Measurements from ENCODE around the gene HMGXB4.
A peak's percentile ranks its signal among the peaks of the same experiment; 100 is the strongest.

Gene HMGXB4

DNA sequence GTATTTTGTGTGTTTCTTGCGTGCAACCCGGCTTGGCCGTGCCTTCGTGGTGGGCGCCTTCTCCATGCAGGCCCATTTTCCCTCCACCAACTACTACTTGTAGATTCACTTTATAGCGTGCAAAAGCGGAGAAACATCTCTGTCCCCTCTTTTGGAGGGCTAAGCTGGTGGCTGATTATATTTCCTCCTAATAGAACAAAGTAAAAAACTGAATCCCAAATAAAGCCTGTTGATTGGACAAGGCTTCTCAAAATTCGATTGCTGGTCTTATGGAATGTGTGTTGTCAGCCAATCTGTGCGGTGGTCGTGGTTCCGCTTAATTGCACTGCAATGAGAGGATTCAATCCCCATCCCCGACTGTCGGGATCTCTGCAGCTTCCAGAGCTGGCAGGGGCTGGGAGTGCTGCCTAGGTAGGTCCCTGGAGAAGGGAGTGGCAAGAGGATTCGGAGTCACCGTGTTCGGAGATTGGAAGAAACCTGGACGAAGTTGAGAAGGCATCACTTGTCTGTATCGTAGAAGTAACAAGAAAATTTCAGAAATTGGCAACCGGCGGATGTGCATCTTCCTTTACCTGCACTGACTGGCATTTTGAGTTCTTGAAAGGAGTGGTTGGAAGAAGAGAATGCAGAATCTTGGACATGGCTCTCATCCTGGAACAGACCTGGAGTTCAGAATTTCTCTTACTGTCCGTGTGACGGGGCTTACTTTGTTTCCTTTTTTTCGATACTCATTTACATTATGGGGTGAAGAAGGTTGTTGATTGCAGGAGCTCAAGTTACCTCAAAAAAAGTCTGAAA is 1.1 kb downstream of the HMGXB4 start:
- TF ChIP-seq, protein P1, sequence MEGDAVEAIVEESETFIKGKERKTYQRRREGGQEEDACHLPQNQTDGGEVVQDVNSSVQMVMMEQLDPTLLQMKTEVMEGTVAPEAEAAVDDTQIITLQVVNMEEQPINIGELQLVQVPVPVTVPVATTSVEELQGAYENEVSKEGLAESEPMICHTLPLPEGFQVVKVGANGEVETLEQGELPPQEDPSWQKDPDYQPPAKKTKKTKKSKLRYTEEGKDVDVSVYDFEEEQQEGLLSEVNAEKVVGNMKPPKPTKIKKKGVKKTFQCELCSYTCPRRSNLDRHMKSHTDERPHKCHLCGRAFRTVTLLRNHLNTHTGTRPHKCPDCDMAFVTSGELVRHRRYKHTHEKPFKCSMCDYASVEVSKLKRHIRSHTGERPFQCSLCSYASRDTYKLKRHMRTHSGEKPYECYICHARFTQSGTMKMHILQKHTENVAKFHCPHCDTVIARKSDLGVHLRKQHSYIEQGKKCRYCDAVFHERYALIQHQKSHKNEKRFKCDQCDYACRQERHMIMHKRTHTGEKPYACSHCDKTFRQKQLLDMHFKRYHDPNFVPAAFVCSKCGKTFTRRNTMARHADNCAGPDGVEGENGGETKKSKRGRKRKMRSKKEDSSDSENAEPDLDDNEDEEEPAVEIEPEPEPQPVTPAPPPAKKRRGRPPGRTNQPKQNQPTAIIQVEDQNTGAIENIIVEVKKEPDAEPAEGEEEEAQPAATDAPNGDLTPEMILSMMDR (conservative IDR thresholded peaks at IDR 0.05) = no peak
- peak overlapping the region; percentile 91 for H3K27ac ChIP-seq

DNA sequence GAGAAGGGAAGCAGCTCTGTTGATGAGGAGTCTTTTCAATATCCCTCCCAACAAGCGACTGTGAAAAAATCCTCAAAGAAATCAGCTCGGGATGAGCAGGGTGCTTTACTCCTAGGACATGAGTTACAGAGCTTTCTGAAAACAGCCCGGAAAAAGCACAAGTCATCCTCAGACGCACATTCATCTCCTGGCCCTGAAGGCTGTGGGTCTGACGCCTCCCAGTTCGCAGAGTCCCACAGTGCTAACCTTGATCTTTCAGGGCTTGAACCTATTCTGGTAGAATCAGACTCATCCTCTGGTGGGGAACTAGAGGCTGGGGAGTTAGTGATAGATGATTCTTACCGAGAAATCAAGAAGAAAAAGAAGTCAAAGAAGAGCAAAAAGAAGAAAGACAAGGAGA is 7.7 kb downstream of the HMGXB4 start:
- H3K27ac ChIP-seq = peak overlapping the region; percentile 93
- TF ChIP-seq, protein P1 (conservative IDR thresholded peaks at IDR 0.05) = no peak

DNA sequence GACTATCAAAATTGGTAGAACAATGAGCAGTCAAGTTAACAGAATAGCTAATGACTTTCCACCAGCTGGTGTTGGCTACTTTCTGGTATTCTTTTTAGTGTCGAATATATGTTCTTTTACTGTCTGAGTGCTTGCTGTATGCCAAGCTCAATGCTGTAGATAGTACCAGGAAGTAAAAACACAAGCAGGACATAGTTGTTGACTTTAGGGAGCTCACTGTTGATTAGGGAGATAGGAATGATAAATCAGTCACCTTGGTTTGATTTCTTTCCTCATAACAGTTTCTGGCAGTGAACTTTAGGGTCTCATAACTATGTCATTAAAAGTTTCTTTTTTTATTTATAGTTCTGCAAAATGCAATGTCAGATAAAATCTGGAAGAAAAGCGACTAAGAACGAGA is 9.0 kb downstream of the HMGXB4 start:
- TF ChIP-seq, protein P1 (conservative IDR thresholded peaks at IDR 0.05) = no peak
- H3K27ac ChIP-seq = peak overlapping the region; percentile 93

DNA sequence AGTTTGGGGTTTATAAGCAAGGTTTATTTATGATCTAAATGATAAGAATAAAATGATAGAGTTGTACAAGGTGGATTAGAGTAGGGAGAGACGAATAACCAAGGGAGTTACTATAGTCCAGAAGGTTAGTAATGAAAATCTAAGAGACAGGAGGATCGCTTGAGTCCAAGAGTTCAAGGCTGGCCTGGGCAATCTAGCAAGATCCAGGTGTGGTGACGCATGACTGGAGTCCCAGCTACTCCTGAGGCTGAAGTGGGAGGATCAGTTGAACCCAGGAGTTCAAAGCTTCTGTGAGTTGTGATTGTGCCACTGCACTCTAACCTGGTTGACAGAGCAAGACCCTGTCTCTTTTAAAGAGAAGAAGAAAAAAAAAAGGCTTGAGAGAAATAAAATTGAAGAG is 12.3 kb downstream of the HMGXB4 start:
- TF ChIP-seq, protein P1 (conservative IDR thresholded peaks at IDR 0.05) = no peak
- peak overlapping the region; percentile 61 for H3K27ac ChIP-seq

DNA sequence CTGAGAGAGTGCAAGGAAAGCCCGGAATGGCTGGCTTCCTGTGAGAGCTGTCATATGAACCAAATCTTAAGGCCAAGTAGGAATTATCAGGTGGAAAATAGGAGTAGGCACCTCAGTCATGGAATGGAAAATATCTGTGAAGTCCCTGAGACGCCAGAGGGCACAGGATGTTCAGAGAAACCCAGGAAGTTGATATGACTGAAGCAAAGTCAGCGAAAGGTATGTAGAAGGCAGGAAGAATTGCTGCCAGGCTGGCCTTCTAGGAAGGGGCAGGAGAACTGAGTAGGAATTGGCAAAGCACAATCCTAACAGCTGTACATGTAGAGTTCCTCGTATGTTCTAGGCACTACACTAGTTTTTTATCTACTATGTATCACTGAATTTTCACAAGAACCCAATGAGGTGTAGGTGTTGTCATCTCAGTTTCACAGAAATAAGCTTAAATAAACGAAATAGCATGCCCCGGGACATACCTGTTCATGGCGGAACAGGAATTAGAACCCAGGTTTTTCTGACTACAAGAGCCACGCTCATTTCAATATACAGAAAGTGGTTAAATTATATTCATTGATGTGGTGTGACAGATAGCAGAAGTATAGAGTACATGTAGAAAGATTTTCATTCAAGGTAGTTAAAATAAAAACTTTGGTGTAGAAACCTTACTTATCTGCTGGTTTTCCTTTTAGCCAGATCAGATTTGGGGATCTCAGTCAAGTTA is 17.0 kb downstream of the HMGXB4 start:
- H3K27ac ChIP-seq = no peak overlapping the region
- TF ChIP-seq, protein P1 (conservative IDR thresholded peaks at IDR 0.05) = no peak

DNA sequence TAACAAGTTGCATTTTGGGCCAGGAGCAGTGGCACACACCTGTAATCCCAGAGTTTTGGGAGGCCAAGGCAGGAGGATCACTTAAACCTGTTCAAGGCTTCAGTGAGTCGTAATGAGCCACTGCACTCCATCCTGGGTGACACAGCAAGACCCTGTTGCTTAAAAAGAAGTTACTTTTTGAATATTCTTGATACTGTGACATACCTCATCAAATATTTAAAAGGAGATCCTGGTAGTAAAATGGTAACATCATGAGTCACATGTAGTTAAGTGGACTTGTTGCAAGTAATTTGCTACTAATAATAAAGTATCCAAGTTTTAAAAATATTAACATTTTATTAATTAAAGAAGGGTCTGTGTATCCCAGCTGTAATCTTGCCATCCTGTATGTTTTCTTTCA is 18.3 kb downstream of the HMGXB4 start:
- TF ChIP-seq, protein P1 (conservative IDR thresholded peaks at IDR 0.05) = no peak
- no peak overlapping the region for H3K27ac ChIP-seq

DNA sequence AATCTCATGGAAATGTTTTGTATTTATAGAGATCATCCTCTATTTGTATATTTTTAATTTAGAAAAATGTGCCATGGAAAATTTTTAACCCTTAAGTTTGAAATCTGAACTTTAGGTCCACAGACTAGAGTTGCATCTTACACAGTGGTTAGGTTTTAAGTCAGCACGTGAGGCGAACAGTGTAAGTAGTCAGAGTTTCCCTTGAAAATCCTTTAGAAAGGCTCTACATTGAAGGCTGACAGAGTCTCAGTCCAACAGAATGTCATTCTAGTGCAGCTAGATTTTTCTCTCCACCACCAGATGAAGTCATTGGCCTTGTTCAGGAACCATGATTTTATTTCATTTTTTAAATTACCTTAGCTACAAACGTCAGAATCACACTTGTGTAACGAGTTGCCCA is 18.7 kb downstream of the HMGXB4 start:
- TF ChIP-seq, protein P1 (conservative IDR thresholded peaks at IDR 0.05) = no peak

More for the DNA sequence above, 18.7 kb downstream of the HMGXB4 start:
- H3K27ac ChIP-seq = no peak overlapping the region
